ENCODE measurements around the gene MPP3. TPM values are rescaled to one million over a fixed set of nuclear protein-coding genes. Genes with fewer than 3 reads are reported as not detected.

Gene MPP3
- total RNA-seq, 1 experiment from 2014 or later: 6.9 TPM

GRCh38 chr17:43825567-43825966 lies 7.4 kb downstream of the MPP3 start:
- H2BK5ac ChIP-seq (ENCODE audit: insufficient read length, low read length): no peak overlapping the region
- WGBS (ENCODE audit: extremely low coverage, insufficient read length, low lambda C conversion rate): no CpG with 5 or more reads among the region's 12 CpGs
- H3K56ac ChIP-seq (ENCODE audit: insufficient read length, low read depth, low read length): no peak overlapping the region
- no peak overlapping the region for H3K4ac ChIP-seq (ENCODE audit: low read depth, low read length)
- Mint-ChIP-seq H3K27me3 (ENCODE audit: low read depth) (no peaks in the 10 kb centered on the region; the same call in 1 of the 2 replicates), H3K36me3 (ENCODE audit: insufficient read depth in 1 of 3, low read depth in 3 of 3) (peaks cover 2 to 11% (median 7%) of the 10 kb centered on the region in 3 experiments; a peak in 6 of 7 replicates), H3K27ac (0 out of 7 replicates have a peak overlapping the region, but pooled peaks of 1 of the 3 experiments have one; percentile 52), H3K9me3 (no peaks in the 10 kb centered on the region), H3K4me1 (no peaks in the 10 kb centered on the region), H3K4me3 (no peak overlapping the region)
- H4K5ac ChIP-seq (ENCODE audit: insufficient read length, low read depth, low read length): no peak overlapping the region
- H3K9ac ChIP-seq (ENCODE audit: extremely low read depth, insufficient read length, low read length): no peak overlapping the region
- H3K18ac ChIP-seq (ENCODE audit: insufficient read length, low read depth, low read length): no peak overlapping the region
- no peak for DNase-seq
- no peaks in the 10 kb centered on the region for H3K79me2 ChIP-seq (ENCODE audit: insufficient read depth, low read length)
- no peak overlapping the region for H2BK12ac ChIP-seq (ENCODE audit: insufficient read length, low read depth, low read length)
- no peaks in the 10 kb centered on the region for H3K23me2 ChIP-seq (ENCODE audit: insufficient read length, low read depth, low read length, poor library complexity, severe bottlenecking)
- no peak overlapping the region for H2AK5ac ChIP-seq (ENCODE audit: insufficient read length, low read length)
- H3K27me3 ChIP-seq (ENCODE audit: insufficient read depth, low read length): no peaks in the 10 kb centered on the region
- no peak for TF ChIP-seq CTCF (conservative IDR thresholded peaks at IDR 0.05)
- H4K91ac ChIP-seq (ENCODE audit: insufficient read length, low read depth, low read length): no peak overlapping the region
- H3K4me1 ChIP-seq (ENCODE audit: insufficient read depth, low read length): no peaks in the 10 kb centered on the region
- H2BK15ac ChIP-seq (ENCODE audit: low read depth, low read length): no peak overlapping the region
- H3K4me2 ChIP-seq (ENCODE audit: insufficient read depth, insufficient read length, low read length): no peak overlapping the region
- no peak overlapping the region for H3K23ac ChIP-seq (ENCODE audit: insufficient read length, low read depth, low read length)
- H3K9me3 ChIP-seq (ENCODE audit: control insufficient read depth, low read depth, low read length): no peaks in the 10 kb centered on the region
- H3T11ph ChIP-seq (ENCODE audit: low read length): no peak overlapping the region
- H3K27ac ChIP-seq (ENCODE audit: insufficient read length, low read depth, low read length): no peak overlapping the region
- no peaks in the 10 kb centered on the region for H4K20me1 ChIP-seq (ENCODE audit: control insufficient read depth, insufficient read depth, insufficient read length)
- no peaks in the 10 kb centered on the region for H3K79me1 ChIP-seq (ENCODE audit: insufficient read depth, low read depth, low read length, poor library complexity, severe bottlenecking)
- no peak overlapping the region for H4K8ac ChIP-seq (replicated peaks; ENCODE audit: insufficient read length, low read depth, low read length)
- H2AFZ ChIP-seq (ENCODE audit: low read length): no peak overlapping the region
- no peak overlapping the region for H2BK20ac ChIP-seq (ENCODE audit: low read depth, low read length, poor library complexity, severe bottlenecking)
- H3K14ac ChIP-seq (ENCODE audit: insufficient read depth, low read length): no peak overlapping the region; the same call in 1 of the 2 replicates
- no peak overlapping the region for H2BK120ac ChIP-seq (ENCODE audit: low read depth, low read length, poor library complexity, severe bottlenecking)

Data from H9 (cell line).